ENCODE results near the gene AK6. TPM values are rescaled to one million over a fixed set of nuclear protein-coding genes. Genes with fewer than 3 reads are reported as not detected.

The AK6 gene
- total RNA-seq, 1 experiment from 2014 or later, result 40.8 TPM

DNA sequence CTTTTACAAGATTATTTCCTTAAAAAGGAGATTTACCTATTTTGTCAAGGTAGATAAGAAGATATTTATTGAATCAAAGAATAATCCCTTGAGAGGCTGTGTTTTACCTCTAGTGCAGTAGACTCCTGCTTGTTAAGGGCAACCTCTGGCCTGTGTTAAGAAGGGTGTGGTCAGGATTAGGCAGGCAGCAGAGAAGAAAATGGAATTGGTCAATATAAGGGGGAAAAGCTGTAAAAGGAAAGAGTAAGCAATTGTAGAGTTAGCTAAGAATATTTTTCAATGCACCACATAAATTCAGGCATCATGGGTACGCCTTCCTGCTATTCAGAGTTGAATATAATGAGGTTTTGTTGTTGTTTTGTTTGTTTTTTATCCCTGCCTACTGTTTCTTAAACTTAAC, 43.0 kb downstream of the AK6 start:
- no peak overlapping the region for H4K91ac ChIP-seq (ENCODE audit: insufficient read length, low read depth, low read length)

More for the DNA sequence above, 43.0 kb downstream of the AK6 start:
- Histone ChIP-seq H3K14ac (ENCODE audit: insufficient read depth, low read length) (no peak overlapping the region), H2BK5ac (ENCODE audit: insufficient read length, low read length) (no peak overlapping the region), H3K18ac (ENCODE audit: insufficient read length, low read depth, low read length) (no peak overlapping the region), H2AFZ (ENCODE audit: low read length) (no peak overlapping the region), H3K79me2 (ENCODE audit: insufficient read depth, low read length) (no peaks in the 10 kb centered on the region), H3K79me1 (ENCODE audit: insufficient read depth, low read depth, low read length, poor library complexity, severe bottlenecking) (no peaks in the 10 kb centered on the region), H2AK5ac (ENCODE audit: insufficient read length, low read length) (no peak overlapping the region), H3T11ph (ENCODE audit: low read length) (no peak overlapping the region), H2BK12ac (ENCODE audit: insufficient read length, low read depth, low read length) (no peak overlapping the region), H3K27ac (ENCODE audit: insufficient read length, low read depth, low read length) (no peak overlapping the region), H3K4me1 (ENCODE audit: insufficient read depth, low read length) (no peaks in the 10 kb centered on the region), H3K23me2 (ENCODE audit: insufficient read length, low read depth, low read length, poor library complexity, severe bottlenecking) (no peaks in the 10 kb centered on the region), H4K8ac (replicated peaks; ENCODE audit: insufficient read length, low read depth, low read length) (no peak overlapping the region), H2BK20ac (ENCODE audit: low read depth, low read length, poor library complexity, severe bottlenecking) (no peak overlapping the region), H4K20me1 (ENCODE audit: control insufficient read depth, insufficient read depth, insufficient read length) (no peaks in the 10 kb centered on the region), H2BK15ac (ENCODE audit: low read depth, low read length) (no peak overlapping the region), H3K27me3 (ENCODE audit: insufficient read depth, low read length) (no peaks in the 10 kb centered on the region), H3K4ac (ENCODE audit: low read depth, low read length) (no peak overlapping the region), H3K23ac (ENCODE audit: insufficient read length, low read depth, low read length) (no peak overlapping the region), H4K5ac (ENCODE audit: insufficient read length, low read depth, low read length) (no peak overlapping the region), H2BK120ac (ENCODE audit: low read depth, low read length, poor library complexity, severe bottlenecking) (no peak overlapping the region), H3K9ac (ENCODE audit: extremely low read depth, insufficient read length, low read length) (no peak overlapping the region), H3K4me2 (ENCODE audit: insufficient read depth, insufficient read length, low read length) (no peak overlapping the region), H3K9me3 (ENCODE audit: control insufficient read depth, low read depth, low read length) (no peaks in the 10 kb centered on the region), H3K56ac (ENCODE audit: insufficient read length, low read depth, low read length) (no peak overlapping the region)
- TF ChIP-seq, protein P1, sequence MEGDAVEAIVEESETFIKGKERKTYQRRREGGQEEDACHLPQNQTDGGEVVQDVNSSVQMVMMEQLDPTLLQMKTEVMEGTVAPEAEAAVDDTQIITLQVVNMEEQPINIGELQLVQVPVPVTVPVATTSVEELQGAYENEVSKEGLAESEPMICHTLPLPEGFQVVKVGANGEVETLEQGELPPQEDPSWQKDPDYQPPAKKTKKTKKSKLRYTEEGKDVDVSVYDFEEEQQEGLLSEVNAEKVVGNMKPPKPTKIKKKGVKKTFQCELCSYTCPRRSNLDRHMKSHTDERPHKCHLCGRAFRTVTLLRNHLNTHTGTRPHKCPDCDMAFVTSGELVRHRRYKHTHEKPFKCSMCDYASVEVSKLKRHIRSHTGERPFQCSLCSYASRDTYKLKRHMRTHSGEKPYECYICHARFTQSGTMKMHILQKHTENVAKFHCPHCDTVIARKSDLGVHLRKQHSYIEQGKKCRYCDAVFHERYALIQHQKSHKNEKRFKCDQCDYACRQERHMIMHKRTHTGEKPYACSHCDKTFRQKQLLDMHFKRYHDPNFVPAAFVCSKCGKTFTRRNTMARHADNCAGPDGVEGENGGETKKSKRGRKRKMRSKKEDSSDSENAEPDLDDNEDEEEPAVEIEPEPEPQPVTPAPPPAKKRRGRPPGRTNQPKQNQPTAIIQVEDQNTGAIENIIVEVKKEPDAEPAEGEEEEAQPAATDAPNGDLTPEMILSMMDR (conservative IDR thresholded peaks at IDR 0.05), result no peak
- Mint-ChIP-seq H3K4me3 (no peak overlapping the region), H3K4me1 (no peaks in the 10 kb centered on the region; a peak in 1 of 4 replicates), H3K36me3 (ENCODE audit: insufficient read depth in 1 of 3, low read depth in 3 of 3) (no peaks in the 10 kb centered on the region; a peak in 1 of 7 replicates), H3K27ac (no peak overlapping the region), H3K27me3 (ENCODE audit: low read depth) (no peaks in the 10 kb centered on the region), H3K9me3 (no peaks in the 10 kb centered on the region)
- no CpG with 5 or more reads among the region's 1 CpG for WGBS (ENCODE audit: extremely low coverage, insufficient read length, low lambda C conversion rate)
- no peak for DNase-seq
